ENCODE data around the gene ABCC4. TPM values are rescaled to one million over a fixed set of nuclear protein-coding genes. Genes with fewer than 3 reads are reported as not detected.

The ABCC4 gene
- total and polyA plus RNA-seq, 2 donors (not counting 1 experiment from before 2014, with no cell fraction given) = 1.8 to 7.1 TPM

DNA sequence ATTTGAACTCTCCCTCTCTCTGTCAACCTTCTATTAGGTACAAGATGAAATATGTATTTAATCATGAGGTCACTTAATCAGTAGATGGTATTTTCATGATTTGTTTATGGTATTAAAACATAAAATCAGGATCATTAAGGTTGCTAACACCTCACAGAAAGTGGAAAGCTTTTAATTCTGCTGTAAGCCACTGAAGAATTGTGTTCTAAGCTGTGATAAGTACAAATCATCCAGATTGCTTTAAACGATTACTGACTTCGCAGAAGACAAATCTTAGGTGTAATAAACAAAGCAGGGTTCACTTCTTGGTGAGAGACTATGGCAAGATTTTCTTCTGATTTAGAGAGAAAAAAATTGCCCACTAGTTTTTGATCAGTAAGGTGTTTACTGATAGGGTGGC, 214.5 kb downstream of the ABCC4 start:
- no peaks in the 10 kb centered on the region for H3K9me3 ChIP-seq (ENCODE audit: control extremely low read depth in 1 of 3, control insufficient read depth in 2 of 3, insufficient read depth in 1 of 3, low read length in 2 of 3)
- H3K4me3 Mint-ChIP-seq = no peak overlapping the region
- DNase-seq = no peak
- intact Hi-C loops (cut with micrococcal nuclease) = no loop called here
- H3K4me3 ChIP-seq (ENCODE audit: control extremely low read depth in 1 of 5, extremely low read depth in 1 of 5, insufficient read depth in 1 of 5, low read depth in 2 of 5, low read length in 4 of 5) = no peak overlapping the region
- H3K4me1 ChIP-seq (ENCODE audit: control insufficient read depth in 2 of 2, insufficient read depth in 2 of 2, low read length in 2 of 2) = no peaks in the 10 kb centered on the region
- H3K9me3 Mint-ChIP-seq (ENCODE audit: insufficient read depth) = no peaks in the 10 kb centered on the region
- ATAC-seq (ENCODE audit: low read depth) = no peak
- H3K9ac ChIP-seq (ENCODE audit: low read length) = no peak overlapping the region
- no peak overlapping the region for H3K27ac Mint-ChIP-seq
- POLR2A ChIA-PET = no interaction called here
- no peaks in the 10 kb centered on the region for H3K27me3 Mint-ChIP-seq
- no peaks in the 10 kb centered on the region for H3K27me3 ChIP-seq (replicated peaks in 1 of 4; ENCODE audit: control extremely low read depth in 1 of 4, control insufficient read depth in 3 of 4, insufficient read depth in 4 of 4, low read length in 3 of 4)
- H2AFZ ChIP-seq (ENCODE audit: insufficient read depth, low read depth, low read length, poor library complexity, severe bottlenecking) = no peak overlapping the region
- no peaks in the 10 kb centered on the region for H4K20me1 ChIP-seq (ENCODE audit: control insufficient read depth, insufficient read depth, low read length, poor library complexity, severe bottlenecking)
- no CpG with 5 or more reads among the region's 2 CpGs for WGBS (ENCODE audit: insufficient coverage)
- no peaks in the 10 kb centered on the region for H3K79me2 ChIP-seq (ENCODE audit: control insufficient read depth, insufficient read depth, low read length)
- H3K4me1 Mint-ChIP-seq = no peaks in the 10 kb centered on the region
- CTCF ChIA-PET = no interaction called here
- H3K27ac ChIP-seq (ENCODE audit: low read length in 2 of 2) = no peak overlapping the region
- TF ChIP-seq, protein P1, sequence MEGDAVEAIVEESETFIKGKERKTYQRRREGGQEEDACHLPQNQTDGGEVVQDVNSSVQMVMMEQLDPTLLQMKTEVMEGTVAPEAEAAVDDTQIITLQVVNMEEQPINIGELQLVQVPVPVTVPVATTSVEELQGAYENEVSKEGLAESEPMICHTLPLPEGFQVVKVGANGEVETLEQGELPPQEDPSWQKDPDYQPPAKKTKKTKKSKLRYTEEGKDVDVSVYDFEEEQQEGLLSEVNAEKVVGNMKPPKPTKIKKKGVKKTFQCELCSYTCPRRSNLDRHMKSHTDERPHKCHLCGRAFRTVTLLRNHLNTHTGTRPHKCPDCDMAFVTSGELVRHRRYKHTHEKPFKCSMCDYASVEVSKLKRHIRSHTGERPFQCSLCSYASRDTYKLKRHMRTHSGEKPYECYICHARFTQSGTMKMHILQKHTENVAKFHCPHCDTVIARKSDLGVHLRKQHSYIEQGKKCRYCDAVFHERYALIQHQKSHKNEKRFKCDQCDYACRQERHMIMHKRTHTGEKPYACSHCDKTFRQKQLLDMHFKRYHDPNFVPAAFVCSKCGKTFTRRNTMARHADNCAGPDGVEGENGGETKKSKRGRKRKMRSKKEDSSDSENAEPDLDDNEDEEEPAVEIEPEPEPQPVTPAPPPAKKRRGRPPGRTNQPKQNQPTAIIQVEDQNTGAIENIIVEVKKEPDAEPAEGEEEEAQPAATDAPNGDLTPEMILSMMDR (IDR thresholded peaks at IDR 0.05) = no peak
- TF ChIP-seq EZH2 (IDR thresholded peaks at IDR 0.05; ENCODE audit: borderline replicate concordance, insufficient read depth, low read depth, low read length, poor library complexity, severe bottlenecking) = no peak
- H3K4me2 ChIP-seq (replicated peaks; ENCODE audit: low read depth, low read length, poor library complexity, severe bottlenecking) = no peak overlapping the region
- H3K36me3 ChIP-seq (replicated peaks in 1 of 2; ENCODE audit: control extremely low read depth in 1 of 2, control insufficient read depth in 1 of 2, extremely low read depth in 1 of 2, insufficient read depth in 2 of 2, low read length in 1 of 2) = no peaks in the 10 kb centered on the region

DNA sequence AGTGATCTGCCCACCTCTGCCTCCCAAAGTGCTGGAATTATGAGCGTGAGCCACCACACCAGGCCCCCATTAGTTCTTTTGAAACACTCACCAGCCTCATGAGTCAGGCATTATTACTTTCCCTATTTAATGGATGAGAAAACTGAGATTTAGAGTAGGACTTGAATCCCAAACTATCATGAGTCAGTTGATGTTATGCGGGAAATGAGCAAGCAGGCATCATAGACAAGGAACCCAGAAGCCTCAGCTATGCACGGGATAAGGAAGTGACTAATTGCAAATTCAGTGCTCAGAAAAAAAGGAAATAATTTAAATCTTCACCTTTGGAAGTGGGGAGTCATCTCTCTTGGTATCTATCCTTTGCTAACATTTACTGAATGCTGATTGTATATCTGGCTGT, 217.5 kb downstream of the ABCC4 start:
- Histone ChIP-seq H3K36me3 (replicated peaks in 1 of 2; ENCODE audit: control extremely low read depth in 1 of 2, control insufficient read depth in 1 of 2, extremely low read depth in 1 of 2, insufficient read depth in 2 of 2, low read length in 1 of 2) (no peaks in the 10 kb centered on the region), H3K9me3 (ENCODE audit: control extremely low read depth in 1 of 3, control insufficient read depth in 2 of 3, insufficient read depth in 1 of 3, low read length in 2 of 3) (no peaks in the 10 kb centered on the region), H3K27me3 (replicated peaks in 1 of 4; ENCODE audit: control extremely low read depth in 1 of 4, control insufficient read depth in 3 of 4, insufficient read depth in 4 of 4, low read length in 3 of 4) (no peaks in the 10 kb centered on the region), H3K27ac (ENCODE audit: low read length in 2 of 2) (no peak overlapping the region), H3K4me1 (ENCODE audit: control insufficient read depth in 2 of 2, insufficient read depth in 2 of 2, low read length in 2 of 2) (no peaks in the 10 kb centered on the region), H3K4me2 (replicated peaks; ENCODE audit: low read depth, low read length, poor library complexity, severe bottlenecking) (no peak overlapping the region), H2AFZ (ENCODE audit: insufficient read depth, low read depth, low read length, poor library complexity, severe bottlenecking) (no peak overlapping the region), H4K20me1 (ENCODE audit: control insufficient read depth, insufficient read depth, low read length, poor library complexity, severe bottlenecking) (no peaks in the 10 kb centered on the region), H3K4me3 (ENCODE audit: control extremely low read depth in 1 of 5, extremely low read depth in 1 of 5, insufficient read depth in 1 of 5, low read depth in 2 of 5, low read length in 4 of 5) (no peak overlapping the region), H3K9ac (ENCODE audit: low read length) (no peak overlapping the region), H3K79me2 (ENCODE audit: control insufficient read depth, insufficient read depth, low read length) (no peaks in the 10 kb centered on the region)
- H3K27me3 Mint-ChIP-seq = no peaks in the 10 kb centered on the region
- no peak for TF ChIP-seq EZH2 (IDR thresholded peaks at IDR 0.05; ENCODE audit: borderline replicate concordance, insufficient read depth, low read depth, low read length, poor library complexity, severe bottlenecking)
- TF ChIP-seq, protein P1 (IDR thresholded peaks at IDR 0.05) = no peak
- H3K4me1 Mint-ChIP-seq = no peaks in the 10 kb centered on the region
- ATAC-seq (ENCODE audit: low read depth) (no peak), DNase-seq (no peak)
- H3K27ac Mint-ChIP-seq = no peak overlapping the region
- WGBS (ENCODE audit: insufficient coverage) = 100% methylated on average over 1 of the region's 3 CpGs
- intact Hi-C loops (cut with micrococcal nuclease) = no loop called here
- H3K9me3 Mint-ChIP-seq (ENCODE audit: insufficient read depth) = no peaks in the 10 kb centered on the region
- no peak overlapping the region for H3K4me3 Mint-ChIP-seq
- CTCF ChIA-PET = interaction anchor here (0.7 kb wide), 1 partner anchor 396 kb away, joined by 3 read pairs; no protein-coding TSS in a partner anchor
- POLR2A ChIA-PET = no interaction called here
